ENCODE results near the gene SND1. TPM values are rescaled to one million over a fixed set of nuclear protein-coding genes. Genes with fewer than 3 reads are reported as not detected.

The SND1 gene
- total and polyA plus RNA-seq, 2 donors (not counting 1 experiment from before 2014, with no cell fraction given), result 44.4 to 165 TPM

DNA sequence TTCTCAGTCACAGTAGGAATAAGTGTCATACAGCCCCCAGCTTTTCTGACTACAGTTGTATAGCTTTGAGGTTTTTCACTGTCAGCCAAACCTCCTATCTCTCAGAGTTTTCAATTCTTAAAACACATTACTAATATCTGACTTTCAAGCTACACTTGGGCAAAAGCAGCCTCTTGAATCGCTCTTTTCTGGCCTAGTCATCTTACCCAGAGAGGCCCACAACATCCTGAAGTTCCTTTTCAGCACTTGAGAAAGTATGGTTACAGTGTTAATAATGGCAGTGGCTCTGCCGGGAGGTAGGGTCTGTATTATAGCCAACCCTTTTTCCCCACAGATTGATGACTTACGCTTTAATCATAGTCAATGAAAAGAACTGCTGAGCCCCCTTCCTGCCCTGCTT is 198.2 kb downstream of the SND1 start:
- H3K4me1 ChIP-seq (ENCODE audit: control insufficient read depth in 2 of 2, insufficient read depth in 2 of 2, low read length in 2 of 2), result peaks cover 8 to 9% of the 10 kb centered on the region in 2 donors
- Mint-ChIP-seq H3K9me3 (ENCODE audit: insufficient read depth) (no peaks in the 10 kb centered on the region), H3K4me3 (no peak overlapping the region), H3K4me1 (peaks cover 16% of the 10 kb centered on the region), H3K27me3 (no peaks in the 10 kb centered on the region), H3K27ac (no peak overlapping the region)
- H3K36me3 ChIP-seq (replicated peaks in 1 of 2; ENCODE audit: control extremely low read depth in 1 of 2, control insufficient read depth in 1 of 2, extremely low read depth in 1 of 2, insufficient read depth in 2 of 2, low read length in 1 of 2), result peaks cover 0 to 10% of the 10 kb centered on the region in 2 experiments
- no peaks in the 10 kb centered on the region for H3K79me2 ChIP-seq (ENCODE audit: control insufficient read depth, insufficient read depth, low read length)
- H2AFZ ChIP-seq (ENCODE audit: insufficient read depth, low read depth, low read length, poor library complexity, severe bottlenecking), result no peak overlapping the region
- no peaks in the 10 kb centered on the region for H3K9me3 ChIP-seq (ENCODE audit: control extremely low read depth in 1 of 3, control insufficient read depth in 2 of 3, insufficient read depth in 1 of 3, low read length in 2 of 3)
- H4K20me1 ChIP-seq (ENCODE audit: control insufficient read depth, insufficient read depth, low read length, poor library complexity, severe bottlenecking), result no peaks in the 10 kb centered on the region
- POLR2A ChIA-PET, result no interaction called here
- H3K4me3 ChIP-seq (ENCODE audit: control extremely low read depth in 1 of 5, extremely low read depth in 1 of 5, insufficient read depth in 1 of 5, low read depth in 2 of 5, low read length in 4 of 5), result no peak overlapping the region
- no peak overlapping the region for H3K4me2 ChIP-seq (replicated peaks; ENCODE audit: low read depth, low read length, poor library complexity, severe bottlenecking)
- ATAC-seq (ENCODE audit: low read depth) (no peak), DNase-seq (no peak)
- CTCF ChIA-PET, result interaction anchor here (1.1 kb wide), 1 partner anchor 359 kb away, joined by 3 read pairs; no protein-coding TSS in a partner anchor
- intact Hi-C loops (cut with micrococcal nuclease), result no loop called here
- no CpG with 5 or more reads among the region's 3 CpGs for WGBS (ENCODE audit: insufficient coverage)
- TF ChIP-seq EZH2 (IDR thresholded peaks at IDR 0.05; ENCODE audit: borderline replicate concordance, insufficient read depth, low read depth, low read length, poor library complexity, severe bottlenecking), result no peak
- TF ChIP-seq, protein P1, sequence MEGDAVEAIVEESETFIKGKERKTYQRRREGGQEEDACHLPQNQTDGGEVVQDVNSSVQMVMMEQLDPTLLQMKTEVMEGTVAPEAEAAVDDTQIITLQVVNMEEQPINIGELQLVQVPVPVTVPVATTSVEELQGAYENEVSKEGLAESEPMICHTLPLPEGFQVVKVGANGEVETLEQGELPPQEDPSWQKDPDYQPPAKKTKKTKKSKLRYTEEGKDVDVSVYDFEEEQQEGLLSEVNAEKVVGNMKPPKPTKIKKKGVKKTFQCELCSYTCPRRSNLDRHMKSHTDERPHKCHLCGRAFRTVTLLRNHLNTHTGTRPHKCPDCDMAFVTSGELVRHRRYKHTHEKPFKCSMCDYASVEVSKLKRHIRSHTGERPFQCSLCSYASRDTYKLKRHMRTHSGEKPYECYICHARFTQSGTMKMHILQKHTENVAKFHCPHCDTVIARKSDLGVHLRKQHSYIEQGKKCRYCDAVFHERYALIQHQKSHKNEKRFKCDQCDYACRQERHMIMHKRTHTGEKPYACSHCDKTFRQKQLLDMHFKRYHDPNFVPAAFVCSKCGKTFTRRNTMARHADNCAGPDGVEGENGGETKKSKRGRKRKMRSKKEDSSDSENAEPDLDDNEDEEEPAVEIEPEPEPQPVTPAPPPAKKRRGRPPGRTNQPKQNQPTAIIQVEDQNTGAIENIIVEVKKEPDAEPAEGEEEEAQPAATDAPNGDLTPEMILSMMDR (IDR thresholded peaks at IDR 0.05), result no peak
- no peak overlapping the region for H3K27ac ChIP-seq (ENCODE audit: low read length in 2 of 2)
- H3K9ac ChIP-seq (ENCODE audit: low read length), result no peak overlapping the region
- no peaks in the 10 kb centered on the region for H3K27me3 ChIP-seq (replicated peaks in 1 of 4; ENCODE audit: control extremely low read depth in 1 of 4, control insufficient read depth in 3 of 4, insufficient read depth in 4 of 4, low read length in 3 of 4)

DNA sequence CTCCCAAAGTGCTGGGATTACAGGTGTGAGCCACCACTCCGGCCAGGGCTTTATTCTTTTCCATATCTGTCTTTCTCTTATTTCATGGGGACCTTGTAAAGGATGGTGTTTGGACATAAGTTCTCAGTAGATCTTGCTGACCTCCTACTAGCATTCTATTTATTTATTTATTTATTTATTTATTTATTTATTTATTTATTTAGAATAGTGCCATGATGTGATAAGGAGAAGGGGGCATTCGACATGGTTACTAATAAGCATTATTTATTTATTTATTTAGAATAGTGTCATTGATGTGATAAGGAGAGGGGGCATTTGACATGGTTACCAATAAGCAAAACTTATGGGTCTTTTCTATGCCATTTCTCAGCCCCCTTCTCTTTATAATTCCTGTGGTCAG is 202.4 kb downstream of the SND1 start:
- H3K4me2 ChIP-seq (replicated peaks; ENCODE audit: low read depth, low read length, poor library complexity, severe bottlenecking), result no peak overlapping the region
- Mint-ChIP-seq H3K9me3 (ENCODE audit: insufficient read depth) (no peaks in the 10 kb centered on the region), H3K27me3 (no peaks in the 10 kb centered on the region), H3K4me3 (no peak overlapping the region), H3K4me1 (peaks cover 5% of the 10 kb centered on the region), H3K27ac (no peak overlapping the region)
- no peak overlapping the region for H3K27ac ChIP-seq (ENCODE audit: low read length in 2 of 2)
- POLR2A ChIA-PET, result no interaction called here
- no peak overlapping the region for H2AFZ ChIP-seq (ENCODE audit: insufficient read depth, low read depth, low read length, poor library complexity, severe bottlenecking)
- ATAC-seq (ENCODE audit: low read depth) (no peak), DNase-seq (no peak)
- CTCF ChIA-PET, result no interaction called here
- no peak overlapping the region for H3K4me3 ChIP-seq (ENCODE audit: control extremely low read depth in 1 of 5, extremely low read depth in 1 of 5, insufficient read depth in 1 of 5, low read depth in 2 of 5, low read length in 4 of 5)
- H3K9me3 ChIP-seq (ENCODE audit: control extremely low read depth in 1 of 3, control insufficient read depth in 2 of 3, insufficient read depth in 1 of 3, low read length in 2 of 3), result no peaks in the 10 kb centered on the region
- H3K36me3 ChIP-seq (replicated peaks in 1 of 2; ENCODE audit: control extremely low read depth in 1 of 2, control insufficient read depth in 1 of 2, extremely low read depth in 1 of 2, insufficient read depth in 2 of 2, low read length in 1 of 2), result peaks cover 0 to 6% of the 10 kb centered on the region in 2 experiments
- H4K20me1 ChIP-seq (ENCODE audit: control insufficient read depth, insufficient read depth, low read length, poor library complexity, severe bottlenecking), result no peaks in the 10 kb centered on the region
- no peaks in the 10 kb centered on the region for H3K27me3 ChIP-seq (replicated peaks in 1 of 4; ENCODE audit: control extremely low read depth in 1 of 4, control insufficient read depth in 3 of 4, insufficient read depth in 4 of 4, low read length in 3 of 4)
- TF ChIP-seq, protein P1 (IDR thresholded peaks at IDR 0.05), result no peak
- TF ChIP-seq EZH2 (IDR thresholded peaks at IDR 0.05; ENCODE audit: borderline replicate concordance, insufficient read depth, low read depth, low read length, poor library complexity, severe bottlenecking), result no peak
- no peak overlapping the region for H3K9ac ChIP-seq (ENCODE audit: low read length)
- no CpG with 5 or more reads among the region's 2 CpGs for WGBS (ENCODE audit: insufficient coverage)
- no peaks in the 10 kb centered on the region for H3K4me1 ChIP-seq (ENCODE audit: control insufficient read depth in 2 of 2, insufficient read depth in 2 of 2, low read length in 2 of 2)
- H3K79me2 ChIP-seq (ENCODE audit: control insufficient read depth, insufficient read depth, low read length), result no peaks in the 10 kb centered on the region
- intact Hi-C loops (cut with micrococcal nuclease), result no loop called here

Data from B cell (primary cell).